NCI-H146 treated with DMSO at 0.1 percent for 48 hours (cell line): ENCODE results near the gene KHNYN.

Experiments
- DNase-seq: peaks from one replicate; lab custom pipeline; 2025; ENCODE audit not compliant: unreplicated experiment; lab: John Stamatoyannopoulos, UW

KHNYN gene

DNA sequence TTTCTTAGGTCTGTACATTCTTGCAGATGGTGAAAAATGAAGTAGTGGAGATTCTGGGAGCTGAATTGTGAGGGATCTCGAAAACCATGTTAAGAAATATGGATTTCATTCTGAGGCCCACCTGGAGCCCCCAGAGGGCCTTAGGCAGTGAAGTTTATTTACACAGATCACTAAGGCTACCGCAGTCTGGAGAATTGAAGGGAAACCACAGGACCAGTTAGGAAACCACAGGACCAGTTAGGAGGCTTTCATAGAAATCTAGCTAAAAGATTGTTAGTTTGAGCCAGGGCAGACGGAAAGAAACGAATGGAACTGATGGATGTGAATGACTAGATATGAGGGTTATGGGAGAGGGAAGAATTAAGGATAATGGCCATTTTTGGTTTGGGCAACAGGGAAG lies 7.5 kb upstream of the KHNYN start:
- DNase-seq: no peak

DNA sequence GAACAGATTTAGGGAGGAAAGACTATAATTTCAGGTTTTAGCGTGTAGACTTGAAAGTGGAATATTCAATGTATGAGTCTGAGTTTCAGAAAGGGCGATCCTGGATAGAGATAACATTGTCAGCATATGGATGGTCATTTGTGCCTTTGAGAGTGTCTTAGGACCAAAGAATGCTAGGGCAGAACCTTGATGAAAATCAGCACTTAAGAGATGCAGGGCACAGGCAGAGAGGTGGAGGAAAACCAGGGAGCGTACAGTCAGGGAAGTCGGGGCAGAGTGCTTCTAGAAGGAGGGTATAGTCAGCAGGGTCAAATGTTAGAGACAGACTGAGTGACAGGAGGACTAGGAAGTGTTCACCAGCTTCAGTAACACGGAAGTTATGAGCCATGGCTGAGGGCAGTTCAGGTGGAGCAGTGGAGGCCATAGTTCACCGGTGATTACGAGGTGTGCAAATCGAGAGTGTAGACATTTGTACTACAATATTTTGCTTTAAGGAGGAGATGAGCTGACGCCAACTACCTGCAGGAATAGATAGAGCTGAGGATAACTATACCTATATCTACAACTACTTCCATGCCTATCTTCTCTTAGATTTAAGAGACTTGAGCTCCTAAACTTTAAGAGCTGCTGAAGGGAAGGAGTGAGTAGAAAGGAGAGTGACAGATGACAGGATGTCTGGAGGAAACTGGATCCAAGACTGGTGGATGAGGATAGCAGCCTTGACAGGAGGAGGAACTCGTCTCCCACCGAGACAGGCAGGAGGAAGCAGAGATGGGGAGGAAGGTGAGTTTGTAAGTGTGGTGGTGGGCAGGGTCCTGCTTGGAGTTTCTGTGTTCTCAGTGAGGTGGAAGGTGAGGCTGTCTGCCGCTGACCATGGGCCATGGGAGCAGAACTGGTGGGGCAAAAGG lies 6.8 kb upstream of the KHNYN start:
- DNase-seq: no peak

DNA sequence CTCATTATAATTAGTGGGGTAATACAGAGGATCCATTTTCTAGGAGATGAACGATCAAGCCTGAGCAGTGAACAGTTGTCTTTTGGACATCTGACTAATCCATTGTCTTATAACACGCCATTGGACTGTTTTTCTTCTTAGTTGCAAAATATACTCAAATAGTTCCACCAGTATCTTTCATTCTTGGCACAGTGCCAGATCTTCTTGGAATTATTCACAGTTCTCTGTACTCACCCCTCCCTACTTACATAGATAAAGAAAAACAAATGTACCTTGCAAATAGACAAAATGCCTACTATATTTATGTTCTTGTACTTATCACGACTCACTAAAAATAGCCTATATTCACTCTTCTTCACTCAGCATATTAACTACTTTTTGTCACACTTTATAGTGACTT lies 4.0 kb upstream of the KHNYN start:
- no peak for DNase-seq

DNA sequence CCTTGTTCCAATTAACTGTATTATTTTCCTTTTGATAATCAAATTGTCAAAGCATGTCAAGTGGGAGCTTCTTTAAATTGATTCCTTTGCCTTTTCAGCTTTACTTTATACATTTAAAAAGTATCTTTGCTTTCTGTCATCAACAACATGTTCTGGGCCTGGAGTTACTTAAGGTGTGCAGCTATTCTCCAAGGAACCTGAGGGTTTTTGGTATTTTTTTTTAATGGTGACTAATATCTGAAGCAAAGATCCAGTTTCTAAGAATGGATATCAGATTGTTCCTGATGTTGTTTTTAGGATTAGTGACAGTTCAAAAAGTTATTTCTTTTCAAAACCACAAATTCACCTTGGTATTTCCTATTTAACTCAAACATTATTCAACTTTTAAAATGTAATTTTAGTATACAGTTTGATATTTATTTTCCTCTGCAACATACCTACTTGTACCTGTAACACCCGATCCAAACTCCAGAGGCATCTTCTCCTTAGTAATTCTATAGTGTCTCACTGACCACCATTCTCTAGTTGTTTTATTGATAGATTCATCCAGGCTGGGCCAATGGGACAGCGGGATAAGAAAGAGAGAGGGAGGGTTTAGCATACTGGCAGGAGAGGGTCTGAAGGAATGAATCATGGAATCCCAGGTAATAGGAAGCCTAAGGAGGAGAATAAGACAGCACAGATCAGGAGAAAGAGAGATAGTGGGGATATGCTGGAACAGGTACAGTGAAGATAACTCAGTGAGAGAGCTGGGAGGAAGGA lies 3.4 kb upstream of the KHNYN start:
- DNase-seq: no peak

DNA sequence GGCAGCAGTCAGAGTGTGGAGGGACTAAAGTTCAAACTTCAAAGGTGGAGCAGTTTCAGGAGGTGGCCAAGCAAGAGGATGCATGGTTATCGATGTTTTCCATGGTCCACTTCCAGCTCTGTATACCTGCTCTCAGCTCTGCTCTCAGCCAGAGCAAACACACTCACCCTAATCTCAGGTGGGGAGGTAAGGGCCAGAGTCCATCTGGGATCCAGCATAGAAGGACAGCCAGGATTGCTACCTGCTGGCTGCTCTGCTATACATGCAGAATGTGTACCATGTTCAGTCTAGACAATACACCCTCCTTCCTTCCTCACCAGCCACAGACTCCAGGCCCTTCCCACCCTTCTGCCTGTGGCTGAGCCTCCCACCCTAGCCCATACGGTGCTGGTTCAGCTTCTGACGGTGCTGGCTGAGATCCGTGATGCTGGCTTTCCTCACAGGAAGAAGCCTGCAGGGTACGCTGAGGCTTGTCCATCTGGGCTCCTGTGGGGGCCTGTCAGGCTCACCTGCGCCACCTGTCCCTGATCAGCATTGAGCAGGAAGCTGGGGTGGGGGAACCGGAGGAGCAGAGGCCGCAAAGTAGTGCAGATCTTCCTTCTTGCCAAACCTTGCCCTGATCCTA lies 2.7 kb upstream of the KHNYN start:
- DNase-seq: no peak

DNA sequence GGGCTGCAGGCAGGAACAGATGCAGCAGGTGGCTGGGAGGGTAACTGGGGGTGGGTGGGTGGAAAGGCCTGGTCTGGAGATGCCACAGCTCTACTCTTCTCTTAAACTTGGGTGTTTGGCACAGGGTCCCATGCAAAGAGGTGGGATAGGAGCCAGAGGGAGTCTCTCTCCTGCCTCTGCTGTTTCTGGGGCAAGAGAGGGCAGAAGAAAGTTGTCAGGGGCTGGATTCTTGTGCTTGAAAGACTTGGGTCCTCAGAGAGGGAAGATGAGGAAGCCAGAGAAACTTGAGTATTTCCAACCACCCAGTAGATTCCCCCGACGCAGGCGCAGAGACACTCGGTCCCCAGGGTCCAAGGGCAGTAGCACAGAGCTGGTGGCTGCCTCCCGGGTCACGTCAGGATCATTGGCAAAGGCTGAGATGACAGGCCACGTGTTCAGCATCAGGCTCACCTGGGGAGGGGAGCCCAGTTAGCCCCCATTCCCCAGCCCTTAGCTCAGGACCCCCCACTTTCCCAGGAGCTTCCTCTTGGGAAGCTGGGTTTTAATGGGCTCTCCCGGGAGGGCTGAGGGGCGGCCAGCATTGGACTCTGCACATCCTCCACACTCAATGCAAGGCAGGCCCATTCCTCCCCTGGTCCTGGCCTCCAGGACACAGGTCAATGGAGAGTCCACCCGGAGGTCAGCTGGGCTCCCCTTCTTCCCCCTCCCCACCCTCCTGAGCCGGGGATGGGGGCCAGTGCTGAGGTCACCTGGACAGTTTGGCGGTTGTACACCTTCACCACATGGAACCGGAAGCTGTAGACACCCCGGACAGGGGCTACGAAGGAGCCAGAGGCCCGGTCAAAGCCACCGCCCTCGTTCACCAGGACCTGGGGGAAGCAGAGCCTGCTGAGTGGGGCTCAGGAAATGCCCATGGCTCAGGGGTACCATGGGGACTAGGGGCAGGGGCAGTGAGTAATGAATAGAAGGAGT lies 1.9 kb upstream of the KHNYN start:
- DNase-seq: no peak

DNA sequence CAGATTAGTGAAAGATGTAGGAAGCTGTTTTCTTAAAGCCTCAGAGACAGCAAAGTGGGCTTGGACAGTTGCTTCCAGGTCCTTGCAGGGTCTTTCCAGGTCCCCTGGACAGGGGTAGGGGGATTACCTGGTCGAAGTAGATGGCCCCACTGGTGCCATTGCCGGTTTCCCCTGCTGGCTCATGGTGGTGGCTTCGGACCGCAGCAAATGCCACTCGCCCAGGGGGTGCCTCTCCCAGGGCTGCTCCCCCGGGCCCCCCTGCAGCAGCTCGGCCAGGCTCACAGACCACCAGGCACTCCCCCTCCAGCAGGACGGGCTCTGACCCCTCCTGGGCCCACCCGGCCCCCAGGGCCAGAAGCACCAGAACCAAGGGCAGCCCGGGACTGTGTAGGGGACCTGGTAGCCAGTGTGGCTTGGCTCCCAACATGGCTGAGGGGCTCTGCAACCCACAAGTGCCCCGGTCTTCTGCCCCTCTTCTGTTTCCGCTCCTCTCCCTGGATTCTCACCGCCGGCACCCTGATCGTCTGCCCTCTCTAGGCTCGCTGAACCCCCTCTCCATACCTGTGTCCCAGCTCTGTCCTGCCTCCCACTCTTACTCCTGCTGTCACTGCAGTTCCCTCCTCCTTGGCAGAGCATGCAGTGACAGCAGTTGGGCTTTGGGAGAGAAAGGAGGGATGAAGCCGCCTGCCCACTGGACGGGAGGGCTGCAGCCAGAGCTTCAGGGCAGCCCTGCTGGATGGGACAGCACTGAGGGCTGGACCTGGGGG lies 943 bp upstream of the KHNYN start:
- DNase-seq: no peak

DNA sequence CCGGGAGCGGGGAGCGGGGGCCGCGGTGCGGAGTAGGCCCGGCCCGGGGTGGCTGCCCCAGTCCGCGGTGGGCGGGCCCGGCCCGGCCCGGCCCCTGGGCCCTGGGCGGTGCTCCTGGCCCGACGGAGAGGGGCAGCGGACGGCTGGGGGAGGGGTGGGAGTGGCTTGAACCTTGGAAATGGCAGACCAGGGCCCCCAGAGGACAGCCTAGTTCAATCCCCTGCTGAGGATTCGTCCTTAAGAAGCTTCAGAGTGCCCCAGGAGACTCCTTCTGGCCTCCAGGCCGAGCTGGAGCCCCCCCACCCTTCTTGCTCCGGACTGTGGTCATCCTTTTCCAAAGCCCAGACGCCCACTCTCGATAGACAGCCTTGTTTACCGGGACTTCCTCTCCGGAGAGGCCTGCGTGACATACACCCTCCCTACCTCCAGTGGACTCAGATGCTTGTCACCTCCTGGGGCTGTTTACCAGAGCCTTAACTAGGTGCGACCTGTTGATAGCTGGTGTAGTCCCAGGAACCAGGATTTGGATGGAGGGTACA lies 458 bp downstream of the KHNYN start:
- peak; percentile 9 for DNase-seq

DNA sequence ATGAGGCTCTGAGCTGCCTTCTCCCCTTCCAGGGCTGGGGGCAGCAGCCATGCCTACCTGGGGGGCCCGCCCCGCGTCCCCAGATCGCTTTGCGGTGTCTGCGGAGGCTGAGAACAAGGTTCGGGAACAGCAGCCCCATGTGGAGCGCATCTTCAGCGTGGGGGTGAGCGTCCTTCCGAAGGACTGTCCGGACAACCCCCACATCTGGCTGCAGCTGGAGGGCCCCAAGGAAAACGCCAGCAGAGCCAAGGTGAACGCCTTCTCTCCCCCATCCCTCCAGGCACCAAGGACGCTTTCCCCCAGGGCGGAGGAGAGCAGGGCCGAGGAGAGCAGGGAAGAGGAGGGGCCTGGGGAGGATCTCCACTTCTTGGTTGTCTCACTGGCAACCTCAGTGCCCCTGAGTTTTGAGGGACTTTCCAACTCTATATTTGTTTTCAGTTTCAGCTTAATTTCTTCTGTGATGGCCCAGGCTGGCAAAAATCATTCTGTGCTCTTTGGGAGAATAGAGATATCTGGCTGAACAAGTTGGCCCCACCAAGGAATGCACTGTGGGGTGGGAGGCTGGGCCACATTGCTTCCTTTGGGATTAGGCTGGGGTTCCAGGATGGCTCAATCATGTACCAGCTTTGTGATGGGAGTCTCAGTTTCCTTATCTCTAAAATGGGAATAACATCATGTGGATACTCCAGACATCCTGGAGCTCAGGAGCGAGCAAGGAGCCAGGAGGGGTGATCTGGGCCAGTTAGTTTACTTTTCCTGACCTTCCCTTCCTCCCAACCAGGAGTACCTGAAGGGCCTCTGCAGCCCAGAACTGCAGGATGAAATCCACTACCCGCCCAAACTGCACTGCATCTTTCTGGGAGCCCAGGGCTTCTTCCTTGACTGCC lies 1.2 kb downstream of the KHNYN start:
- DNase-seq: no peak

DNA sequence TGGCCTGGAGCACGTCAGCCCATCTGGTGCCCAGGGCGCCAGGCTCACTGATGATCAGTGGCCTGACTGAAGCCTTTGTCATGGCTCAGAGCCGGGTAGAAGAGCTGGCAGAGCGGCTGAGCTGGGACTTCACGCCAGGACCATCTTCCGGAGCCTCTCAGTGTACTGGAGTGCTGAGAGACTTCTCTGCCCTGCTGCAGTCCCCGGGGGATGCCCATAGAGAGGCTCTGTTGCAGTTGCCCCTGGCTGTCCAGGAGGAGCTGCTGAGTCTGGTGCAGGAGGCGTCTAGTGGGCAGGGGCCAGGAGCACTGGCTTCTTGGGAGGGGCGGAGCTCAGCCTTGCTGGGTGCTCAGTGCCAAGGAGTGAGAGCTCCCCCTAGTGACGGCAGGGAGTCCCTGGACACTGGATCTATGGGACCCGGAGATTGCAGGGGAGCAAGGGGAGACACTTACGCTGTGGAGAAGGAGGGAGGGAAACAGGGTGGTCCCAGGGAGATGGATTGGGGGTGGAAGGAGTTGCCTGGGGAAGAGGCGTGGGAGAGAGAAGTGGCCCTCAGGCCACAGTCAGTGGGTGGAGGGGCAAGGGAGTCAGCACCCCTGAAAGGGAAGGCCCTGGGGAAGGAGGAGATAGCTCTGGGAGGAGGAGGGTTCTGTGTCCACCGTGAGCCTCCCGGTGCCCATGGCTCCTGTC lies 2.0 kb downstream of the KHNYN start:
- DNase-seq: peak; percentile 49

DNA sequence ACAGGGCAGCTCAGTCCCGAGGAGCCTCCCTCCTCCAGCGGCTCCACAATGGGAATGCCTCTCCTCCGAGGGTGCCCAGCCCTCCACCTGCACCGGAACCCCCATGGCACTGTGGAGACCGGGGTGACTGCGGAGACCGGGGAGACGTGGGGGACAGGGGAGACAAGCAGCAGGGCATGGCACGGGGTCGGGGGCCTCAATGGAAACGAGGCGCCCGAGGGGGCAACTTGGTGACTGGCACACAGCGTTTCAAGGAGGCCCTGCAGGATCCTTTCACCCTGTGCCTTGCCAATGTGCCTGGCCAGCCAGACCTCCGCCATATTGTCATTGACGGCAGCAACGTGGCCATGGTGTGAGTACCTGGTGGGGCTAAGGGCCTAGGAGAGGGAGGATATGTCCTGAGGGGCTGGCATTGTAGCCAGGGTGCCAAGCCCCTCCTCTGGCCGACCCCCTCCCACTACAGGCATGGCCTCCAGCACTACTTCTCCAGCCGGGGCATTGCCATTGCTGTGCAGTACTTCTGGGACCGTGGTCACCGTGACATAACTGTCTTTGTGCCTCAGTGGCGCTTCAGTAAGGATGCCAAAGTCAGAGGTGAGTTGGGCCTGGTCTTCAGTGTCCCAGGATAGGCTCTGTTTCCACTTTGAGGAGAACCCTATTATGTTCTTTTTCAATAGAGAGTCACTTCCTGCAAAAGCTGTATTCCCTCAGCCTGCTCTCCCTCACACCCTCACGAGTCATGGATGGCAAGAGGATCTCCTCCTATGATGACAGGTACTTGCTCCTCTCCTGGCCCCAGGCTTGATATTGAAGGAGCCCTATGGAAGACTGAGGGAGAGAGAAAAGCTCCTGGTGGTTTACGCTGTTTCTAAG lies 2.7 kb downstream of the KHNYN start:
- DNase-seq: no peak

DNA sequence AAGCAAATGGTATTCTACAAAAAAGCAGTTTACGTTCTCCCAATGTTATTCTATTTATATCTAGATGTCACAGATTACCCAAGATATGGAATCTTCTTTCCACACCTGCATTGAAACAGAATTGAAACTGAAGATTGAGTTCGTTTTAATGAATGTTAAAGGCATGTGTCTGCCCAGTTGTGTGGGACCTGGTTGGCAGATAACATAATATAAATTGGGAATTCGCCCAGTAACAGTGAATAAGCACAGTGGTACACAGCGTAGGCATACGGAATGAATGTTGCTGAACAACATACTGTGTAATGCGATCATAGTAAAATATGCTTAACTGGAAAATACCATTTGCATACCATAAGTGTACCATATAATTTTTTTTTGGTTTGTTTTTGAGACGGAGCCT lies 4.3 kb downstream of the KHNYN start:
- no peak for DNase-seq

DNA sequence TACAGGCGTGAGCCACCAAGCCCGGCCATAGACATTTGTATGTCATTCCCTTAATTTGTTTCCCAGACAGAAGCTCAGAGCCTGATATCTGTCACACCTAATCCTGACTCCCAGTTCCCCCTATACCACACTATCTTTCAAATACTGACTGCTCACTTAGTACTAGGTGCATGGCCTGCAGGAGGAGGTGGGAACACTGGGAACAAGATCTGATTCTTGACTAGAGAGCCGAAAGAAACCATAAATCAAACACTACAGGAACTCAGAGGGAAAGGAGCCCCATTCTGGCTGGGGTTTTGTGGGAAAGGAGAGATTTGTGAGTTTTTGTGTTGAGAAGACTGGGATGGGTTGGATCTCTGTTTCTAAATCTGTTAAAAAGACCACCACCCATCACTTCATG lies 4.9 kb downstream of the KHNYN start:
- no peak for DNase-seq

DNA sequence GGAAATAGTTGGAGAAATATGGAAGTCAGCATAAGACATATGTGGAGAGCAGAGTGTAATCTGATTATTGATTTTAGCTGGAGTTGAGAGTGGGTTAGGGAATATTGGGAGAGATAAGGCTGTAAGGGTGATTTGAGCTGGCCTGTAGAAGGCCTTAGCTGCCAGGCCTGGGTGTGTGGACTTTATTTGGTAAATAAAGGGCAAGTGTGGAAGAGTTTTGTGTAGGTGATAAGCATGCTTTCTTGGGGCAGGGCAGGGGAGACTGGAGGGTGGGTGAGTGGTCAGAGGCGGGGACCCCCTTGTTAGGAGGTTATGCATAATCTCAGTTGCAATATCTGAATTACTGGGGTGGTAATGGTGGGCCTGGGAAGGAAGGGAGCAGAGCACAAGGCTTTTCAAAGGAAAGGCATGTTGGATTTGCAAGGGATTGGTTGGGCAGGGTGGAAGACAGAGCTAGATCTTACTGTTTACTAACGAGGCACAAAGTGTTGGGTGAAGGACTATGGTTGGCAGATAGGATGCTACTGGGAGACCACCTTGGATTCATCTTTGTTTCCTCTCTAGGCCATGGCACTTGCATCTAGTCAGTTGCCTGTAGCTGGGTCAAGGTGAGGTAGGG lies 5.5 kb downstream of the KHNYN start:
- no peak for DNase-seq

DNA sequence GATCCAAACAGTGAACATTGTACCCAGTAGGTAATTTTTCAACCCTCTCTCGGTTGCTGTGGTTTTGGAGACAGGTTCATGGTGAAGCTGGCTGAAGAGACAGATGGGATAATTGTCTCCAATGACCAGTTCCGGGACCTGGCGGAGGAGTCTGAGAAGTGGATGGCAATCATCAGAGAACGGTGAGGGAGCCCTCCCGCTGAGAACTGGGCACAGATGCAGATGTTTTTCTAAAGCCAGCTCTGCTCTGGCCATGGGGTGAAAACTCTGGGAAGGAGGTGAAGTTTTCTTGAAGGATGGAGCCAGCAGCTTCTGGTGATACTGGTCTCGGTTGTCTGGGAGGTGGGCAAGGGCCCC lies 6.2 kb downstream of the KHNYN start:
- no peak for DNase-seq

DNA sequence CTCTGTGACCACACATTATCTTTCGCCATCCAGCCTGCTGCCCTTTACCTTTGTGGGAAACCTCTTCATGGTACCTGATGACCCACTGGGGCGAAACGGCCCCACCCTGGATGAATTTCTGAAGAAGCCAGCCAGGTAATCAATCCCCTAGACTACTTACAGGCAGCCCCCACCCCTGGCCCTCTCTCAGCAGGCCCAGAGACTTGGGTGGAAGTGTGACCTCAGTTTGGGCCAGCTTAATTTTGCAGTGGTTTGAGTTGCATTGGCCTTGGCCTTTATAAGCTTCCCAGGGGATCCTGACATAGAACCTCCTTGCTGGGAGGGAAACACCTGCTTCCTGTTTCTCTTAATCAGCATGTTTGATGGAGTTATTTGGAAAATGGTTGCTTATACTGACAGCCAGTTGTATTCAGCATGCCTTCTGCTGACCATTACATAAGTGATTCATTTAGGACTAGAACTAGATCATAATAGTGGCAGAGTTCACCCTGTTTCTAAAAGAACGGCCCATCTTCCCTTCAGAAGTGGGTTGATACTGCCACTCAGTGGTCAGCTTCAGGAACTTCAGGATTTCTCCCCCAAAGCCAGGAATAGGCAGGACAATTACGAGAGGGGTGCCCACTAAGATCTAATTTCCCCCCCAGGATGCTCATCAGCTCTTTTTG lies 6.7 kb downstream of the KHNYN start:
- peak; percentile 42 for DNase-seq
